GM18508 (cell line): Measurements from ENCODE around the gene MATK.
"Not testable (repeated sequence)": the region's sequence is repeated elsewhere in the genome, so short reads cannot be mapped to it uniquely, and the experiment has no call there.

Experiments used
- ATAC-seq: cut with Tn5 transposase; IDR thresholded peaks from one replicate; pipeline ENCODE4 v1.9.1; 2021; ENCODE audit warnings: moderate number of reproducible peaks; ENCODE audit not compliant: insufficient read depth, unreplicated experiment

Gene MATK

GRCh38 chr19:3757705-3758104, 28.5 kb downstream of the MATK start:
- not testable (repeated sequence) for ATAC-seq

GRCh38 chr19:3753631-3754410, 32.4 kb downstream of the MATK start:
- no peak for ATAC-seq

DNA sequence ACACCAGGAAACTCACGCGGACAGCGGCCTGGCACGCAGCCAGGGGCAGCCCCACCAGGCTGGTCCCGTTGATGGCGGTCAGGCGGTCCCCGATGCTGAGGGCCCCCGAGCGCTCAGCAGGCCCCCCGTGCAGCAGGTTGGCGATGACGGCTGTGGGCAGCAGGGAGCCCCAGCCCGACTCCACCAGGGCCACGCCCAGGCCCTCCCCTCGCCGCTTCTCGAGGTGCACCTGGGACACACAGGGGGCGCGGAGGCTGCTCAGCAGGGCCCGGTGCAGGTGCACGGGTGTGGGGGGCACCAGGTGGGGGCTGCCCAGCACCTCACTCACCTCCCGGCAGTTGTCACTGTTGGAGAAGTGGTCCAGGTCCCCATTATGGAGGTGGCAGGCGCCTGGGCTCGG, 33.7 kb downstream of the MATK start:
- no peak for ATAC-seq

GRCh38 chr19:3751236-3751635, 34.9 kb downstream of the MATK start:
- no peak for ATAC-seq

GRCh38 chr19:3750211-3750610, 36.0 kb downstream of the MATK start:
- ATAC-seq, result no peak

DNA sequence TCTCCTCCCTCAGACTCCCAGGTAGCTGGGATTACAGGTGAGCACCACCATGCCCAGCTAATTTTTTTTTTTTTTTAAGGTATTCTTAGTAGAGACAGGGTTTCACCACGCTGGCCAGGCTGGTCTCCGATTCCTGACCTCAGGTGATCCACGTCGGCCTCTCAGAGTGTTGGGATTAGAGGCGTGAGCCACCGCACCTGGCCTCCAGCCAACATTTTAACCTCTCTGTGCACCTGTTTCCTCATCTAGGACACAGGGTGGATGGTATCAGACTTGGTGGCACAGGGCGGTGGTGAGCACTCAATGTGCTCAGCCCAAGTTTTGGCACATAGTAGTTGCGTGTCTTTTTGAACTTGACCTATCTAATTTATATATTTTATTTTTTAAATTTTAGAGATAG, 37.2 kb downstream of the MATK start:
- no peak for ATAC-seq

- no peak for ATAC-seq
These were observed 39.7 kb downstream of the MATK start for GRCh38 chr19:3746371-3747056.

DNA sequence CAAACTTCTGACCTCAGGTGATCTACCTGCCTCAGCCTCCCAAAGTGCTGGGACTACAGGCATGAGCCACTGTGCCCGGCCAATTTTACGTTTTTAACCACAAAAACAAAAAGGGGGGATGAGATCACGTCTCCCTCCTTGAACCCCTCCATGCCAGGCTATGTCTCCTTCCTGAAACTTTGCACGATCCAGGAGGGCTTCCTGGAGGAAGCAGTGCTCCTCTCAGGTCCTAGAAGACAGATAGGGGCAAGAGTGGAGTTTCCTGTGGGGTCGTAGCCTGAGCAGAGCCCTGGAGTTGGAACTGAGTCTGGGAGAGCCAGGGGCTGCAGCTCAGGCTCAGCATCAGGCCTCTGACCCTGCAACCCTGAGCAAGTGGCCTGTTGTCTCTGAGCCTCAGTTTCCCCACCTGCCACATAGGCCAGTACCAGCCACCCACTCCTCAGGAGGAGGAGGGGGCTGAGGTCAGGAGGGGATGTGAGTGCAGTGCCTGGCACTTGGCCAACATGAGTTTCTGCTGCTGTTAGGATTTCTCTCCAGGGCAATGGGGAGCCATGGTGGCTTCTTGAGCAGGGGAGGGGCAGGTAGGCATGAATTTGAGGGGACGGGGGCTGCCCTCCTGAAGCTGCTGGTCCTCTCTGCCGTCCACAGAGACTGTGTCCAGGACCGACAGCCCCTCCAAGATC, 40.7 kb downstream of the MATK start:
- ATAC-seq, result no peak

DNA sequence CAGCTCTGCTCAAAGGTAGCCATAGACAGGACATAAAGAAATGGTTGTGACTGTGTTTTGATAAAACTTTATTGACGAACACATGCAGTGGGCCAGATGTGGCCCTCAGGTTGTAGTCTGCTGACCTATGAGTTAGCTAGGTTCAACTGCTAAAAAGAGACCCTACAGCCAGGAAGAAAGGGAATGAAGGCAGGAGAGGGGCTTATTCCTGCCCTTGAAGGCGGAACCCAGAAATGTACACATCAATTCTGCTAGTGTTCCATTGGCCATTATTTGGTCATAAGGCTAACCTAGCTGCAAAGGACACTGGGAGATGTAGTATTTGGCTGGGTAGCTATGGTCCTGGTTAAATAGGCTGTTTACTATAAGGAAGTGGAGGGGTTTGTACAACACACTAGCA, 42.7 kb downstream of the MATK start:
- ATAC-seq, result no peak

DNA sequence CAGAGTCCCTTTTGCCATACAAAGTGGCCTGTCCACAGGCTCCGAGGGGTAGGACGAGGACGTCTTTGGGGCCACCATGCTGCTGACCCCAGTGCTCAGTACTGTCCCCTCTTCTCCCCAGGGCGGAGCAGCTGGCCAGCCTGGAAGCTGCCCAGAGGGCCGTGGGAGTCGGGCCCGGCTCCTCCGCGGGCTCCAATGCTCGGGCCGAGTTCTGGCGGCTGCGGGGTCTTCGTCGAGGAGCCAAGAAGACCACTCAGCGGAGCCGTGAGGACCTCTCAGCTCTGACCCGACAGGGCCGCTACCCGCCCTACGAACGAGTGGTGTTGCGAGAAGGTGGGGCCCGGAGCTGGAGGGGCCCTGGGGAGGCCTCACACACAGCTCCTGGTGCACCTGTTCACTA, 45.8 kb downstream of the MATK start:
- no peak for ATAC-seq

- no peak for ATAC-seq
These were observed 47.5 kb downstream of the MATK start for GRCh38 chr19:3738477-3739220.

- no peak for ATAC-seq
These were observed 48.5 kb downstream of the MATK start for GRCh38 chr19:3737487-3738205.

DNA sequence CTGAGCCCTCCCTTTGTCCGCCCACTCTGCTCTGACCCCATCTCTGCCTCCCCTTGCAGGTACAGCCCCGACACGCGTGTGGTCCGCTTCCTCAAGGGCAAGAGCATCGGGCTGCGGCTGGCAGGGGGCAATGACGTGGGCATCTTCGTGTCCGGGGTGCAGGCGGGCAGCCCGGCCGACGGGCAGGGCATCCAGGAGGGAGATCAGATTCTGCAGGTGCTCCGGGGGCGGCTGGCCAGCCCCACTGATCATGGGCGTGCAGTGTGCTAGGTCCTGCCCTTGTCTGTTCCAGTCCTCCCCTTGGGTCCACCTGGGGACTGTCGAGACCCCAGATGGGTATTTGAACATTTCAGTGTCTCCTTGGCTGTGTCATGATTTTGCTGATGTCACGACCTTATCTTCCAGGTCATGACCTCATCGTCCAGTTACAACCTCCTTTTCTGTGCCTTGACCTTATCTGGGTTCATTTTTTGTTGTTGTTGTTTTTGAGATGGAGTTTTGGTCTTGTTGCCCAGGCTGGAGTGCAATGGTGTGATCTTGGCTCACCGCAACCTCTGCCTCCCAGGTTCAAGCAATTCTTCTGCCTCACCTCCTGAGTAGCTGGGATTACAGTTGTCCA, 50.0 kb downstream of the MATK start:
- no peak for ATAC-seq

- no peak for ATAC-seq
These were observed 51.9 kb downstream of the MATK start for GRCh38 chr19:3734310-3734600.

- ATAC-seq, result no peak
These were observed 52.5 kb downstream of the MATK start for GRCh38 chr19:3733549-3734309.

DNA sequence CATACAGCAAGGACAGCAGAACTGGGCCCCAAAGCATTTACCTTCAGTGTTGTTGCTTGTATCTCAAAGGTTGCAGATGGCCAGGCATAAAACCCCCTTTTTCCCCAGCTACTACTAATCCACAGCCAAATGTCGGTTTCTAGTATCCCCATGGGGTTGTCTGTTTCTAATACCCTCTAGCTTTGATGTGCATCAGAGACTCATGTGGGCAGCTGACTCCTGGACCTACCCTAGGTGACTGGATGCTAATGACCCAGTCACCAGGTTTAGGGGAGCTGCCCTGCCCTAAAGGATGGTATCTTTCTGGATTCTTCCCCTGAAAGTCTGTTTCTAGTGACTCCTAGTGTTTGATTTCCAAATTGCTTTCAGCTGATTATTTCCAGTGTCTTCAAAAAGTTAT, 54.1 kb downstream of the MATK start:
- no peak for ATAC-seq

DNA sequence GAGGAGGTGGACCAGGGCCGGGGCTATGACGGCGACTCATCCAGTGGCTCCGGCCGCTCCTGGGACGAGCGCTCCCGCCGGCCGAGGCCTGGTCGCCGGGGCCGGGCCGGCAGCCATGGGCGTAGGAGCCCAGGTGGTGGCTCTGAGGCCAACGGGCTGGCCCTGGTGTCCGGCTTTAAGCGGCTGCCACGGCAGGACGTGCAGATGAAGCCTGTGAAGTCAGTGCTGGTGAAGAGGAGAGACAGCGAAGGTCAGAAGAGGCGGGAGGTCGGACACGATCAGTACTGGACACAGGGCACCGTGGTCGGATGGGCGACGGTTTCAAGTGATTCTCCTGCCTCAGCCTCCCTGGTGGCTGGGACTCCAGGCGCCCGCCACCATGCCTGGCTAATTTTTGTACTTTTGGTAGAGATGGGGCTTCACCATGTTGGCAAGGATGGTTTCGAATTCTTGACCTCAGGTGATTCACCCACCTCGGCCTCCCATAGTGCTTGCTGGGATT, 55.7 kb downstream of the MATK start:
- no peak for ATAC-seq
